HG03135 (cell line): ENCODE results near the gene C16orf92.

Experiments
- ATAC-seq: cut with Tn5 transposase; IDR thresholded peaks from one replicate; pipeline ENCODE4 v1.9.1; 2021; ENCODE audit warnings: mild to moderate bottlenecking, moderate library complexity; ENCODE audit not compliant: unreplicated experiment

Gene C16orf92

DNA sequence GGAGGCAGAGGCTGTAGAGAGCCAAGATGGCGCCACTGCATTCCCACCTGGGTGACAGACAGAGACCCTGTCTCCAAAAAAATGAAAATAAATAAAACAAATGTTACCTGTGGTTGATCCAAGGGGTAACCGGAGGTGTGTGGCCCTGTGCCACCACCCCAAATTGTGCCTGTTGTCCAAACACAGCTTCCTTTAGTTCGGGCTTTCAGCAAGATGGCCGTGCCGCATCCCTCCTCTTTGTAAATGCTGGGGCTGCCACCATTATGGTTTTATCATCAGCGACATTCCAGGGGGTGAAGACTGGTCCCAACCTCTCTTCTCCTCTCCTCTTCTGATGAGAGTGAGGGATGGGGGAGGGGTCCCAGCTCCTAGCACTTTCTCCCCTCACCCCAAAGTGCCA is at the start of gene C16orf92:
TSS of gene C16orf92 (plus strand) at position 312 of the 400 bp plus-strand sequence. CDS start 143 bp downstream, outside the sequence.
- no peak for ATAC-seq

- peak; percentile 96 for ATAC-seq
Observed at GRCh38 chr16:29973384-29974246, 49.4 kb upstream of the C16orf92 start, which contains the start of gene TAOK2. TSS of gene TAOK2 (plus strand) at chr16:29973868. CDS start at chr16:29977773, 3,905 bp downstream.

DNA sequence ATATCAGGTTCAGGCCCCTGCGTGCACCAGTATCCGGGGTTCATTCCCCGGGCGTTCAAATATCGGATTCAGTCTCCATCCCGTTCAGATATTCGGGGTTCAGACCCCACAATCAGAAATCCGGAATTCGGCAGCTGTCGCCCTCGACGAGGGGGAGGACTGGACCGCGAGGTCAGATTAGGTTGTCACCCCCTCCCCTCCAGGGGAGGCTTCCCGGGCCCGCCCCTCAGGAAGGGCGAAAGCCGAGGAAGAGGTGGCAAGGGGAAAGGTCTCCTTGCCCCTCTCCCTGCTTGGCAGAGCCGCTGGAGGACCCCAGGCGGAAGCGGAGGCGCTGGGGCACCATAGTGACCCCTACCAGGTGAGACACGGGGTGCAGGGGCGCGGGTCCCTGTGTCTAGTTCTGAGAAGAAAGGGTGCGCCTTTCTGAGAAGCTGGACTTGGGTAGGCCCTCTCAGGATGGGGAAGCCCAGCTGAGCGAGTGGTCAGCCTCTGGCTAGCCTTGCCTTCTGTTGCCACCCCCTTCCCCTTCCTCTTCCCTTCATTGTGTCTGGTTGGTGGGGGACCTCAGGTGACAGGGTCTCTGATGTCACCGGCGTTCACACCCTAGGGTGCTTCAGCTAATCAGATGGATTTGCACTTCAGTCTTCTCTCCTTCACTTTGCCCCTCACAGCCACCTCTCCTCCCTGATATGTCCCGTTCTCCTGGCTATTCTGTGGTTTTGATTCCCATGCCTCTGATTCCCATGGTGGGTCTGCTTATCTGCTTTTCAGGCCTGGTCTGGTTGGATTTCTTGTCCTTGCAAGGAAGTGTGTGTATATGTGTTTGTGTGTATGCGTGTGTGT is 48.5 kb upstream of the C16orf92 start:
- ATAC-seq: peak; percentile 12

DNA sequence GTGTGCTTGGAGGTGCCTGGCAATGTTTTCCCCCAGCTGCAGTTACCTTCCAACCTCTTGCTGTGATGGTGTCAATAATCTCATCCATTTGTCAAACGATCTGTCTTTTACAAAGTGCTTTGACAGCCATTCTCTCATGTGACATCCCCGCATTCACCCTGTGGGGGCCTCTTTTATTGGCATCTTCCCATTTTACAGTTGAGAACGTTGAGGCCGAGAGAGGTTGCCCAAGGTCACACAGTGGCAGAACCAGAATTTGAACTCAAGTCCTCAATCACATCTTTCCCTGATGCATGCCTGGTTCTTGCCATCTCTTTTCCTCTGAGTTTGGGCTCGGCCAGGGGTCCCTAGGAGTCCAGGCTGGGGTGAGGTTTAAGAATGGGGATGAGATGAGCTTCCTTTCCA is 47.9 kb upstream of the C16orf92 start:
- ATAC-seq: no peak

DNA sequence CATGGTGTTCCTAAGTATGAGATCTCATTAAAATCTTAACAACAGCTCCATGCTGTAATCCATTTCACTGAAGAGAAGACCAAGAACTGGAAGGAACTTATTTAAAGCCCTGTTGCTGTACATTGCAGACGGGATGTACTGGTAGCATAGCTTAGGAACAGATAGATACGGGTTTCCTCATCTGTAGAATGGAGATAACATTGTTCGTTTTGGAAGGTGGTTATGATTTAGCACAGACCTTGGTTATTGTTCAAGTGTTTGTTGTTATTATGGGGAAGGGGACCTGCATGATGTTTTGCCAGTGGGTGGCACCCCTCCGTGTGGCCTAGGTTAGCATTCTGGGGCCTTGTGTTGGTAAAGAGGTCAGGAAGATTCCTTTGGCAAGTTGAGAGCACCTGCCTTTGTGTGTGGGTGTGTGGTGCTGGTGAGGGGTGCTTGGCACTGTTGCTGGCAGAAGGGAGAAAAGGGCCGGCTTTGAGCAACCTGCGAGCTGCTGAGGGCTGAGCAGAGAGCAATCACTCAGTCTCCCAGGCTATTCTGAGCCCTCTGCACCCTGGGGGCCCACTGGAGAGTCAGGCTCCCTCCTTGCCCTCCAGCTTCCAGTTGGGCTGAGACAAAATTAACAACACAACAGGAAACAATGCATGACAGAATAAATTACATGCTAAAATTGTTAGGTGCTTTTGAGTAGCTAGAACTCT is 47.0 kb upstream of the C16orf92 start:
- ATAC-seq: no peak

DNA sequence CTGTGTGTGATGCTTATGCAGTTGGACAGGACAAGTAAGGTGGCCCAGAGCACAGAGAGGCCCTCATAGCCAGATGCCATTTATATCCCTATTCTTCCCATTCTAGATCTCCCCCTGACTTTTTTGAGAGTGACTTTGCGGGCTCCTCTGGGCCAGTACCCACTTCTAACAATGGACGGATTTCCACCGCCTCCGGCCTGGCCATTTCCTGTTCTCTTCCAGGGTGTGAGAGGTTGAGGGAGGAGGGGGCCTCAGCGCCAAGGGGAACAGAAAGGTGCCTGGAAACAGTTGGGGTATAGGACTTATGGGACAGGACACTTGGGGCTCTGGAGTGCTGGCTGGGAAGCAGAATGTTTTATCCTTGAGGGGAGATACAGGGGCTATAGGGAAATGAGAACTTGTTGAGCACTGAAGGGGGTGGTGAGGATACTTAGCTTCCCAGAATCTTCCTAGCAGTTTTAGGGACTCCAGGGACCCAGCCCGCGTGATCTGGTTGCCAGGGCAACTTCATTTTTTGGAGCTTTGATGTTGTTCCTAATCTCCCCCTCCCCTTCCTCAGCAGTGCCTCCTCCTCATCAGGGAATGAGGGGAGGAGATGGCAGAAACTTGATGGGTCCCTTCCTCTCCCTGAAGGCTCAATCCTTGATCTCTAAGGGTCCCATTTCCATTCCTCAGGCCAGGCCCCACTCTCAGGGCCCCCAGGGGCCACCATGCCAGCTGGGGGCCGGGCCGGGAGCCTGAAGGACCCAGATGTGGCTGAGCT is 45.8 kb upstream of the C16orf92 start:
- ATAC-seq: no peak

DNA sequence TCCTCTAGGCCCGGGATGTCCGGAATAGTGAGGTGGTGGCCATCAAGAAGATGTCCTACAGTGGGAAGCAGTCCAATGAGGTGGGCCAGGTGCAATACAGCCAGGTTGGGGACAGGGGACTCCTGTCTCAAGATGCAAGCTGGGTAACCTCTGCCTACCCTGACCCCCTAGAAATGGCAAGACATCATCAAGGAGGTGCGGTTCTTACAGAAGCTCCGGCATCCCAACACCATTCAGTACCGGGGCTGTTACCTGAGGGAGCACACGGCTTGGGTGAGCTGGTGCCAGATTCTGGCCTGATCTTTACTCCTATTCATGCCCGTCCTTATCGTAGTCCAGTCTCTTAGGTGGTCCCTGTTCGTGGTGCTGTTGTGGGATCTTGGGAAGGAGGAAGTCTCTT is 44.9 kb upstream of the C16orf92 start:
- ATAC-seq: no peak

GRCh38 chr16:29978564-29979270 is 44.3 kb upstream of the C16orf92 start:
- no peak for ATAC-seq

DNA sequence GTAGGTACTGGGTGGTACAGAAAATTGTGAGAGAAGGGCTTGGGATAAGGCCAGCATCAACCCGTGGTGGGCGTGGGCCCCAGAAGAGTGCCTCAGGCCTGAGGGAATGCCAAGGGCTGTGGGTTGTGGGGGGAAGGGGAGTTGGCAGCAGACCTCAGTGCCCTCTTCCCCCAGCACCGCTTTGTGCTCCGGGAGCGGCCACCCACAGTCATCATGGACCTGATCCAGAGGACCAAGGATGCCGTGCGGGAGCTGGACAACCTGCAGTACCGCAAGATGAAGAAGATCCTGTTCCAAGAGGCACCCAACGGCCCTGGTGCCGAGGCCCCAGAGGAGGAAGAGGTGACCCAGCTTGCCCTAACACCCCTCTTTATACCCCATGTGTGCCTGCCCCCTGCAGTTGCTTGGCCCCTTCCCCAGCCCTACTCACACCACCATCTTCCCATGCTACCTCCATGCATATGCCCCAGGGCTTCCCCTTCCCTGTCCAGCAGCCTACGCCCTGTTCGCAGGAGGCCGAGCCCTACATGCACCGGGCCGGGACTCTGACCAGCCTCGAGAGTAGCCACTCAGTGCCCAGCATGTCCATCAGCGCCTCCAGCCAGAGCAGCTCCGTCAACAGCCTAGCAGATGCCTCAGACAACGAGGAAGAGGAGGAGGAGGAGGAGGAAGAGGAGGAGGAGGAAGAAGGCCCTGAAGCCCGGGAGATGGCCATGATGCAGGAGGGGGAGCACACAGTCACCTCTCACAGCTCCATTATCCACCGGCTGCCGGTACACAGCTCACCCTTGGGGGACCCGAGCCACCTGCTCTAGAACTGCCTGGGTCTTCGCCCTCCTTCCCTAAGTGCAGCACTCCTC is 40.2 kb upstream of the C16orf92 start:
- ATAC-seq: no peak

- ATAC-seq: no peak
Observed at GRCh38 chr16:29983420-29984136, 39.4 kb upstream of the C16orf92 start.

DNA sequence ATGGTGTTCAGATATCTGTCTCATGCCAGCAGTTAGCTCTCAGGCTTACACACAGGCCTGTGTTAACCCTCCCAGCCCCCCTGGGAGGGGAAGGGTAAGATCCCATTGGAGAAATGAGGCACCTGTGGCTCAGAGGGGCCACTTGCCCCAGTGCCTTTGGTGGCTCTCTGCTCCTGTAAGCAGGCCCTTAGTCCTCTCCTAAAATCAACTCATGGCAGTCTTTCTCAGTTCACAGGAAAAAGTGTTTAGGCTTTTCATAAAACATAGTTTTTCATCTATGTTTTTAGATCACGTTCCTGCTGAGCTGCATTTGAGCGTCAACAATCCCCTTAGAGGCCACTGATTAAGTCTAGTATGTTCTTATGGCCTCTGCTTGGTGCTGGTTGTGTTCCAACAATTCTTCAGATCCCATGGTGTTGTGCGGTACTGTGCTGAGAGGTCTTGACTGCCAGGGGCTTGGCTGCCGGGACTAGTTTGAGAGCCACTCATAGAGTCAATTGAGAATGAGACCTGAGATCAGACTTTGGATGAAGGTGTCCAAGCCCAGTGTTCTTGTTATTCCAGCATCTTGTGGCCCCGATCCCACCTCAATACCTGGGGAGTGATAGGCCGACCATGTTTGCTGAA is 38.7 kb upstream of the C16orf92 start:
- ATAC-seq: no peak

- ATAC-seq: no peak
Observed at GRCh38 chr16:29984764-29985147, 38.2 kb upstream of the C16orf92 start.

- no peak for ATAC-seq
Observed at GRCh38 chr16:29985271-29985811, 37.7 kb upstream of the C16orf92 start.

- ATAC-seq: no peak
Observed at GRCh38 chr16:29986231-29986630, 36.8 kb upstream of the C16orf92 start.

DNA sequence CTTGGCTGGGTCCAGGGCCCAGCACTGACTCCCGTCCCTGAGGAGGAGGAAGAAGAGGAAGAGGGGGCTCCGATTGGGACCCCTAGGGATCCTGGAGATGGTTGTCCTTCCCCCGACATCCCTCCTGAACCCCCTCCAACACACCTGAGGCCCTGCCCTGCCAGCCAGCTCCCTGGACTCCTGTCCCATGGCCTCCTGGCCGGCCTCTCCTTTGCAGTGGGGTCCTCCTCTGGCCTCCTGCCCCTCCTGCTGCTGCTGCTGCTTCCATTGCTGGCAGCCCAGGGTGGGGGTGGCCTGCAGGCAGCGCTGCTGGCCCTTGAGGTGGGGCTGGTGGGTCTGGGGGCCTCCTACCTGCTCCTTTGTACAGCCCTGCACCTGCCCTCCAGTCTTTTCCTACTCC is 36.1 kb upstream of the C16orf92 start:
- no peak for ATAC-seq

GRCh38 chr16:29987371-29988085 is 35.5 kb upstream of the C16orf92 start:
- ATAC-seq: no peak
